Activated CD8-positive, alpha-beta T cell treated with anti-CD3 and anti-CD28 coated beads for 36 hours (primary cell): ENCODE measurements around the gene PLEKHA3. TPM values are rescaled to one million over a fixed set of nuclear protein-coding genes. Genes with fewer than 3 reads are reported as not detected.
"Not testable (repeated sequence)": the region's sequence is repeated elsewhere in the genome, so short reads cannot be mapped to it uniquely, and the experiment has no call there.

Experiments used
- ATAC-seq: fragments of 200-7000 bp; cut with Tn5 transposase; one replicate; pipeline ENCODE4 v1.10.0; 2021; ENCODE audit warnings: mild to moderate bottlenecking, moderate library complexity
- CTCF ChIA-PET: fragments of 350-600 bp; sonication (Branson Sonifier 250); formaldehyde crosslinking; loops from one replicate; lab custom pipeline; 2021; ENCODE audit warnings: antibody characterized with exemption; lab: Charles Lee
- POLR2A ChIA-PET: fragments of 350-600 bp; sonication (Branson Sonifier 250); formaldehyde crosslinking; loops from one replicate; lab custom pipeline; 2021; ENCODE audit warnings: antibody characterized with exemption; lab: Charles Lee
- DNase-seq: peaks from one replicate; pipeline ENCODE4 v3.0.0-alpha.2; 2020
- H3K27ac Mint-ChIP-seq: one replicate; pipeline ENCODE4 v1.8.0; 2021; ENCODE audit warnings: mild to moderate bottlenecking, mixed read lengths
- H3K27me3 Mint-ChIP-seq: one replicate; pipeline ENCODE4 v1.8.0; 2021; ENCODE audit warnings: mixed read lengths
- H3K36me3 Mint-ChIP-seq: one replicate; pipeline ENCODE4 v1.8.0; 2021; ENCODE audit warnings: low read depth, mixed read lengths
- H3K4me1 Mint-ChIP-seq: one replicate; pipeline ENCODE4 v1.8.0; 2021; ENCODE audit warnings: low read depth, mixed read lengths
- H3K4me3 Mint-ChIP-seq: one replicate; pipeline ENCODE4 v1.8.0; 2021; ENCODE audit warnings: mild to moderate bottlenecking, moderate library complexity, mixed read lengths
- H3K9me3 Mint-ChIP-seq: one replicate; pipeline ENCODE4 v1.8.0; 2021; ENCODE audit warnings: mixed read lengths
- intact Hi-C: fragments of 100-400 bp; cut with micrococcal nuclease; formaldehyde crosslinking; loops from one replicate; pipeline ENCODE4 v1.10.0; 2022
- total RNA-seq, 2 experiments: library from RNA; stranded (reverse); gene quantifications; one replicate each; pipeline ENCODE4 v1.2.3, GENCODE V29; 2021
- TF ChIP-seq, protein P1 (sequence below): fragments of 200-600 bp; IDR thresholded peaks from one replicate; pipeline ENCODE4 v1.8.0; 2022; ENCODE audit warnings: antibody characterized with exemption, mild to moderate bottlenecking

The PLEKHA3 gene
- total RNA-seq, 2 experiments from 2014 or later, result 21.0 to 22.2 TPM

DNA sequence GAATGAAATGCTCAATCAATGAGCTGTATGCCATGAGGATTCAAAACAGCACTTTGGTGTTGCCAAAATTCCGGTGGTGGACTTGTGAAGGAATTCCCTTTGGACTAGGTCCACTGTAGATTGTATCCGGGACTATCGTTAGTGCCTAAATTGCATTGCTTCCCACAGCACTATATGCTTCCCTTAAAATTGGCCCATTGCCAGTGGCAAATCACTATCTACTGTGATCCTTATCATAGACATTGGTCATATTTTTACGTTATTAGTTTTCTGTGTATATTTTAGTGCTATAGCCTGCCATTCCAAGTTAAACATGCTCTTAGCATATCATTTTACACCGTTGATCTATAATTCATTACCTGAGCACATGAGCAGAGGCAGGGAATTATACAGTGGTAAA, 27.4 kb upstream of the PLEKHA3 start:
- intact Hi-C loops, result no loop called here
- CTCF ChIA-PET, result interaction anchor here (1.2 to 1.3 kb wide), 2 partner anchors 27 to 29 kb away, joined by 4 read pairs; partner anchors contain the start of gene PLEKHA3
- ATAC-seq, result no peak
- DNase-seq, result no peak
- TF ChIP-seq, protein P1, sequence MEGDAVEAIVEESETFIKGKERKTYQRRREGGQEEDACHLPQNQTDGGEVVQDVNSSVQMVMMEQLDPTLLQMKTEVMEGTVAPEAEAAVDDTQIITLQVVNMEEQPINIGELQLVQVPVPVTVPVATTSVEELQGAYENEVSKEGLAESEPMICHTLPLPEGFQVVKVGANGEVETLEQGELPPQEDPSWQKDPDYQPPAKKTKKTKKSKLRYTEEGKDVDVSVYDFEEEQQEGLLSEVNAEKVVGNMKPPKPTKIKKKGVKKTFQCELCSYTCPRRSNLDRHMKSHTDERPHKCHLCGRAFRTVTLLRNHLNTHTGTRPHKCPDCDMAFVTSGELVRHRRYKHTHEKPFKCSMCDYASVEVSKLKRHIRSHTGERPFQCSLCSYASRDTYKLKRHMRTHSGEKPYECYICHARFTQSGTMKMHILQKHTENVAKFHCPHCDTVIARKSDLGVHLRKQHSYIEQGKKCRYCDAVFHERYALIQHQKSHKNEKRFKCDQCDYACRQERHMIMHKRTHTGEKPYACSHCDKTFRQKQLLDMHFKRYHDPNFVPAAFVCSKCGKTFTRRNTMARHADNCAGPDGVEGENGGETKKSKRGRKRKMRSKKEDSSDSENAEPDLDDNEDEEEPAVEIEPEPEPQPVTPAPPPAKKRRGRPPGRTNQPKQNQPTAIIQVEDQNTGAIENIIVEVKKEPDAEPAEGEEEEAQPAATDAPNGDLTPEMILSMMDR, result no peak
- Mint-ChIP-seq H3K27ac (no peak overlapping the region), H3K9me3 (no peaks in the 10 kb centered on the region), H3K27me3 (peaks cover 1% of the 10 kb centered on the region), H3K4me3 (no peak overlapping the region), H3K36me3 (peaks cover 18% of the 10 kb centered on the region), H3K4me1 (peaks cover 22% of the 10 kb centered on the region)
- POLR2A ChIA-PET, result no interaction called here

DNA sequence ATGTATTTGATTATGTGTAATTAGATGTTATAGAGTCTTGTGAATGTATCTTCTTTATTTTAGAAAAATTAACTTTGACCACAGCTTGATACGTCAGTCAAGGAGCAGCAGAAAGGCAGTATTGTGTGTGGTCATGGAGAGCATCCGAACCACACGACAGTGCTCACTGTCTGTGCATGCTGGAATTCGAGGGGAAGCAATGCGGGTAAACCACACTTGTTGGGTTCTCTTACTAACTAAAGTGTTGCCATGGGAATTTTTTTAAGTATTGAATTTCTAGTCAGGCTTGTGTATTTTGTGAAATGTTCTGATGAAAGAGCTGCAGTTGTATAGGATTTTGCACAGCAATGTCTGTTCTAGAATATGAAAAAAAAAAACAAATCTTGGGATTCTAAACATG, 24.3 kb upstream of the PLEKHA3 start:
- no peak for DNase-seq
- TF ChIP-seq, protein P1, result no peak
- ChIA-PET POLR2A (no interaction called here), CTCF (interaction anchor here (0.8 kb wide), 1 partner anchor 15 kb away, joined by 3 read pairs; no protein-coding TSS in a partner anchor)
- no peak overlapping the region for H3K4me3 Mint-ChIP-seq
- peaks cover 1% of the 10 kb centered on the region for H3K27me3 Mint-ChIP-seq
- peaks cover 2% of the 10 kb centered on the region for H3K4me1 Mint-ChIP-seq
- H3K27ac Mint-ChIP-seq, result no peak overlapping the region
- H3K9me3 Mint-ChIP-seq, result no peaks in the 10 kb centered on the region
- H3K36me3 Mint-ChIP-seq, result no peaks in the 10 kb centered on the region
- intact Hi-C loops, result no loop called here
- no peak for ATAC-seq

DNA sequence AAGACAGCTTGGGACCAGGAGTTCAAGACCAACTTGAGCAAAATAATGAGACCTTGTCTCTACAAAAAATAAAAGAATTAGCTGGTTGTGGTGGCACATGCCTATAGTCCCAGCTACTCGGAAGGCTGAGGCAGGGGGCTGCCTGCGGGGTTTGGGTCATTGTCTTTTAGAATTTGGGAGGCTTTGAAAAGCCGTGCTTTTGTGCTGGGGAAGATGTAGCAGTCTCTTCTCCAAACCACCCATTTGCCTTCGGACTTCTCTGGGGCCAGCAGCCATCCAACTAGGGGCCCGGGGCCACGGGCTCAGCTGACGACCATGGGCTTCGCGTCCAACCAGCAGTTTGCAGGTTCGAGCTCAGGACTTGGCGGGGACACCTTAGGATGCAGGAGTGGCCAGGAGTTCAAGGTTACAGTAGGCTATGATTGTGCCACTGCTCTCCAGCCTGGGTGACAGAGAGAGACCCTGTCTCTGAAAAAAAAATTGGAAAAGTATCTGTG, 22.8 kb upstream of the PLEKHA3 start:
- ChIA-PET CTCF (interaction anchor here (0.6 to 1.5 kb wide), 5 partner anchors 10 to 277 kb away, joined by 3 to 8 read pairs (median 3); no protein-coding TSS in a partner anchor), POLR2A (no interaction called here)
- ATAC-seq (no peak), DNase-seq (no peak)
- no peak overlapping the region for H3K4me3 Mint-ChIP-seq
- TF ChIP-seq, protein P1, result no peak
- H3K36me3 Mint-ChIP-seq, result no peaks in the 10 kb centered on the region
- peaks cover under 1% of the 10 kb centered on the region for H3K4me1 Mint-ChIP-seq
- intact Hi-C loops, result no loop called here
- H3K27ac Mint-ChIP-seq, result no peak overlapping the region
- H3K27me3 Mint-ChIP-seq, result peaks cover 1% of the 10 kb centered on the region
- H3K9me3 Mint-ChIP-seq, result no peaks in the 10 kb centered on the region

DNA sequence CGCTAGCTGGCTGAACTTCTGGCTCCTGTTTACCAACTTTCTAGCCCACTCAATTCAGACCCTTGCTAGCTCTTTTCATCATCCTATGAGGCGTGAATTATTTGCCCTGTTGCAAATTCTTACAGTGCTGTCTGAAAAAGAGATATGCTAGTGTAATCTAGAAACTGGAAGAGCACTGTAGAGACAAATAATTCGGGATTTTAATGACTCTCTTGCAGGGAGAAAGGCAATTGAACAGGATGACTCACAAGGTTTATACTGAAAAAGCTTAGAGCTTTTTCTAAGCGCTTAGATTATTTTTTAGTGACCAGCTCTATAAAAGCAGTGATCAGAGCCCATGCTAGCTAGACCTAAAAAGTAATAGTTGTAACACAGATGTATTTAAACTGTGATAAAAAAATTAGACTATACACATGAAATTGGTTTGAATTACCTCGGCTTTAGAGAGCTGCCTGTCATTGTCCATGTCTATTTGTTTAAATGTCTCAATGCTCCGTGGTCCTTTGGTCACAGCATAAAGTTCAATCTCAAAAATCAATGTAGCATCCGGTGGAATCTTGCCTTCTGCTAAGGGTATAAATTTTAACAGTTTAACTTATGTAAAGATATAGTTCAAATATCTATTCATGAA, 10.9 kb upstream of the PLEKHA3 start:
- intact Hi-C loops, result no loop called here
- Mint-ChIP-seq H3K27me3 (no peaks in the 10 kb centered on the region), H3K36me3 (peaks cover 3% of the 10 kb centered on the region), H3K27ac (no peak overlapping the region), H3K4me1 (peaks cover 2% of the 10 kb centered on the region), H3K4me3 (no peak overlapping the region), H3K9me3 (no peaks in the 10 kb centered on the region)
- ATAC-seq, result no peak
- TF ChIP-seq, protein P1, result no peak
- CTCF ChIA-PET, result interaction anchor here (0.9 to 1.1 kb wide), 2 partner anchors 12 to 20 kb away, joined by 3 read pairs; no protein-coding TSS in a partner anchor
- POLR2A ChIA-PET, result no interaction called here
- no peak for DNase-seq

DNA sequence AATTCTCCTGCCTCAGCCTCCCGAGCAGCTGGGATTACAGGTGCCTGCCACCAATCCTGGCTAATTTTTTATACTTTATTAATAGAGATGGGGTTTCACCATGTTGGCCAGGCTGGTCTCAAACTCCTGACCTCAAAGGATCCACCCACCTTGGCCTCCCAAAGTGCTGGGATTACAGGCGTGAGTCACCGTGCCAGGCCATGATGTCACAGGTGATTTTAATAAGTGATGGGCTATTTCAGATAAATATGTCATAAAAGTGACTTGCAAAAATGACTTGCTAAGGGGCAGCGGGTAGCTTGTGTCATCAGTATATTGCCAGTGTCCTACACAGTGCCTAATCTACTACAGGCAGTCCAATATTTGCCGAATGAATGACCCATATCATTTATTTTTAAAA, 8.9 kb upstream of the PLEKHA3 start:
- DNase-seq, intact Hi-C loops, H3K27me3 Mint-ChIP-seq, H3K27ac Mint-ChIP-seq, ATAC-seq, POLR2A ChIA-PET, H3K36me3 Mint-ChIP-seq, H3K9me3 Mint-ChIP-seq, H3K4me1 Mint-ChIP-seq, H3K4me3 Mint-ChIP-seq: not testable (repeated sequence)
- CTCF ChIA-PET, result interaction anchor here (0.7 to 1.5 kb wide), 4 partner anchors 9 to 56 kb away, joined by 3 read pairs; partner anchors contain the start of gene PLEKHA3
